Measurements from ENCODE around the gene DPEP2.

DPEP2 gene

DNA sequence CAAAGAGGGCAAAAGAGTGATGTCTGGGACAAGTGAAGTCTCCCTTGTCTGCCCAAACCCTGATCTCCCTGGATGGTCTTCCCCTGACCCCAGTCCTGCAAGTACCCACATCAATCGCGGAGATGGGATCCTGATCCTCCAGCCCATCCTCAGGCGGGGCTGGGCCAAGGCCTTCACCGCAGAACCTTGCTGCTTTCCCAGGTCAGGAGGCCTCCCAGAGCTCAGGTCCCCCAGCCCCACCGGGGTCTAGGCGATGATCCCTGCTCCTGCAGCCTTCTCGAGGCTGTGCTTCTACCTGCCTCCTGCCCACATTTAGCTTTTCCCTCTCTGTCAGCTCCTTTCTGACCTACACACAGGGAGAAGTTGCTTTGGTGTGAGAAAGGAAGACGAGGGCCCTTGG is 37.1 kb downstream of the DPEP2 start:
- H3K9ac ChIP-seq (ENCODE audit: low read depth, low read length), result no peak overlapping the region
- H3K4me1 ChIP-seq (ENCODE audit: control insufficient read depth, insufficient read depth, low read length), result peaks cover 45% of the 10 kb centered on the region
- no peaks in the 10 kb centered on the region for H3K9me3 ChIP-seq (replicated peaks; ENCODE audit: low read length)
- no peak overlapping the region for H3K4me2 ChIP-seq (ENCODE audit: low read length)
- H3K27me3 ChIP-seq (ENCODE audit: control insufficient read depth, insufficient read depth, low read length), result no peaks in the 10 kb centered on the region
- H3K36me3 ChIP-seq (ENCODE audit: insufficient read depth, low read length), result peaks cover 78% of the 10 kb centered on the region
- no peak overlapping the region for H3K4me3 ChIP-seq (ENCODE audit: low read length)

- no peaks in the 10 kb centered on the region for H3K9me3 ChIP-seq (replicated peaks; ENCODE audit: low read length)
- H3K27me3 ChIP-seq (ENCODE audit: control insufficient read depth, insufficient read depth, low read length), result no peaks in the 10 kb centered on the region
- H3K36me3 ChIP-seq (ENCODE audit: insufficient read depth, low read length), result peaks cover 78% of the 10 kb centered on the region
- no peak overlapping the region for H3K4me3 ChIP-seq (ENCODE audit: low read length)
- no peak overlapping the region for H3K9ac ChIP-seq (ENCODE audit: low read depth, low read length)
- H3K4me2 ChIP-seq (ENCODE audit: low read length), result no peak overlapping the region
- H3K4me1 ChIP-seq (ENCODE audit: control insufficient read depth, insufficient read depth, low read length), result peaks cover 39% of the 10 kb centered on the region
Measured at GRCh38 chr16:67961551-67961957, 37.7 kb downstream of the DPEP2 start.

GRCh38 chr16:67959536-67960329 is 39.6 kb downstream of the DPEP2 start:
- H3K9ac ChIP-seq (ENCODE audit: low read depth, low read length), result peak overlapping the region; percentile 44
- peak overlapping the region; percentile 8 for H3K4me3 ChIP-seq (ENCODE audit: low read length)
- peaks cover 72% of the 10 kb centered on the region for H3K36me3 ChIP-seq (ENCODE audit: insufficient read depth, low read length)
- H3K27me3 ChIP-seq (ENCODE audit: control insufficient read depth, insufficient read depth, low read length), result no peaks in the 10 kb centered on the region
- H3K4me1 ChIP-seq (ENCODE audit: control insufficient read depth, insufficient read depth, low read length), result peaks cover 28% of the 10 kb centered on the region
- peak overlapping the region; percentile 68 for H3K4me2 ChIP-seq (ENCODE audit: low read length)
- no peaks in the 10 kb centered on the region for H3K9me3 ChIP-seq (replicated peaks; ENCODE audit: low read length)

DNA sequence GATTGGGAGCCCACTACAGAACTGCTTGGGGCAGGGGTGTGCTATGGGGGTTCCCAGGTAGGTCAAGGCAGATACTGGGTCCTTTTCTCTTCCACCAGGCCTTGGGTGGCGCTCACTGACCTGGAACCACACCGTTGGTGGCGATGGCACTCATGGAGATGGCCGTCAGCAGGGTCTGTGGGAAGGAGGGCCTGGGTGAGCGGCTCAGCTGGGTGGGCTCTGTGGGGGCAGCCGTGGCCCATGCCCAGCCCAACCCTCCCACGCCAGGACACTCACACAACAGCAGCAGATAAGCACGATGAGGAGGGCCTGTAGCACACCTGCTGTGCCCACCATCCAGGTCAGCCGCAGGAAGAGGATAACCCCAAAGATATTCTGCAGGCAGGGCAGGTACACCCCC is 41.7 kb downstream of the DPEP2 start:
- Histone ChIP-seq H3K36me3 (ENCODE audit: insufficient read depth, low read length) (peaks cover 79% of the 10 kb centered on the region), H3K4me2 (ENCODE audit: low read length) (no peak overlapping the region), H3K4me1 (ENCODE audit: control insufficient read depth, insufficient read depth, low read length) (peaks cover 34% of the 10 kb centered on the region), H3K9ac (ENCODE audit: low read depth, low read length) (no peak overlapping the region), H3K9me3 (replicated peaks; ENCODE audit: low read length) (no peaks in the 10 kb centered on the region), H3K27me3 (ENCODE audit: control insufficient read depth, insufficient read depth, low read length) (no peaks in the 10 kb centered on the region), H3K4me3 (ENCODE audit: low read length) (no peak overlapping the region)

GRCh38 chr16:67954421-67955196 is 44.7 kb downstream of the DPEP2 start:
- H3K36me3 ChIP-seq (ENCODE audit: insufficient read depth, low read length), result peaks cover 78% of the 10 kb centered on the region
- H3K9ac ChIP-seq (ENCODE audit: low read depth, low read length), result no peak overlapping the region
- H3K9me3 ChIP-seq (replicated peaks; ENCODE audit: low read length), result no peaks in the 10 kb centered on the region
- peaks cover 16% of the 10 kb centered on the region for H3K4me1 ChIP-seq (ENCODE audit: control insufficient read depth, insufficient read depth, low read length)
- no peak overlapping the region for H3K4me2 ChIP-seq (ENCODE audit: low read length)
- no peaks in the 10 kb centered on the region for H3K27me3 ChIP-seq (ENCODE audit: control insufficient read depth, insufficient read depth, low read length)
- no peak overlapping the region for H3K4me3 ChIP-seq (ENCODE audit: low read length)

GRCh38 chr16:67953641-67954375 is 45.5 kb downstream of the DPEP2 start:
- H3K36me3 ChIP-seq (ENCODE audit: insufficient read depth, low read length), result peaks cover 78% of the 10 kb centered on the region
- H3K27me3 ChIP-seq (ENCODE audit: control insufficient read depth, insufficient read depth, low read length), result no peaks in the 10 kb centered on the region
- peaks cover 8% of the 10 kb centered on the region for H3K4me1 ChIP-seq (ENCODE audit: control insufficient read depth, insufficient read depth, low read length)
- H3K9me3 ChIP-seq (replicated peaks; ENCODE audit: low read length), result no peaks in the 10 kb centered on the region
- no peak overlapping the region for H3K9ac ChIP-seq (ENCODE audit: low read depth, low read length)
- no peak overlapping the region for H3K4me2 ChIP-seq (ENCODE audit: low read length)
- H3K4me3 ChIP-seq (ENCODE audit: low read length), result no peak overlapping the region

- Histone ChIP-seq H3K4me2 (ENCODE audit: low read length) (no peak overlapping the region), H3K9ac (ENCODE audit: low read depth, low read length) (no peak overlapping the region), H3K27me3 (ENCODE audit: control insufficient read depth, insufficient read depth, low read length) (no peaks in the 10 kb centered on the region), H3K4me3 (ENCODE audit: low read length) (no peak overlapping the region), H3K9me3 (replicated peaks; ENCODE audit: low read length) (no peaks in the 10 kb centered on the region), H3K36me3 (ENCODE audit: insufficient read depth, low read length) (peaks cover 86% of the 10 kb centered on the region), H3K4me1 (ENCODE audit: control insufficient read depth, insufficient read depth, low read length) (peaks cover 7% of the 10 kb centered on the region)
Measured at GRCh38 chr16:67951485-67951884, 47.8 kb downstream of the DPEP2 start.

DNA sequence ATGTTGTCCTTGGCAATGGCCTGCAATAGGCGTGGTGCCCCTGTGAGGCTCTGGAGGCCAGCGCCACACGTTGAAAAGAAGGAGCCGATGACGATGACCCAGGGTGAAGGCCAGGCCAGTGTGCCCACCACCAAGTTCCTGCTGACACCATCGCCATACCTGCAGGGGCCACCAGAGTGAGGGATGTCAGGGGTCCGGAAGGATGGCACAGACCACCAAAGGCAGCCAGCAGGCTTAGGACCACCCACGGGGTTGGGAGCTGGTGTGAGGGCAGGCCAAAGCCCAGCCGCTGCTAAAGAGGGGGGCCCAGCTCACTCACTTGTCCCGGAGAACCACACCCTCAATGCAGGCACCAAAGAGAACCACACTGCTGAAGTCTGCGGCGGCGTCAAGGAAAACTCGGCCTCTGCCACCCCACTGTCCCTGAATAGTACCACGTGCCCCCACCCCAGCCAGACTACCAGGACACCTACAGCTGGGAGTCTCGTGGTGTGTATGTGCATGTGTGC is 48.9 kb downstream of the DPEP2 start:
- peaks cover 95% of the 10 kb centered on the region for H3K36me3 ChIP-seq (ENCODE audit: insufficient read depth, low read length)
- no peak overlapping the region for H3K9ac ChIP-seq (ENCODE audit: low read depth, low read length)

GRCh38 chr16:67949645-67950044 is 49.6 kb downstream of the DPEP2 start:
- H3K27me3 ChIP-seq (ENCODE audit: control insufficient read depth, insufficient read depth, low read length), result no peaks in the 10 kb centered on the region
- no peak overlapping the region for H3K4me2 ChIP-seq (ENCODE audit: low read length)
- H3K4me1 ChIP-seq (ENCODE audit: control insufficient read depth, insufficient read depth, low read length), result peaks cover 17% of the 10 kb centered on the region
- no peak overlapping the region for H3K9ac ChIP-seq (ENCODE audit: low read depth, low read length)
- peaks cover 95% of the 10 kb centered on the region for H3K36me3 ChIP-seq (ENCODE audit: insufficient read depth, low read length)
- no peak overlapping the region for H3K4me3 ChIP-seq (ENCODE audit: low read length)
- no peaks in the 10 kb centered on the region for H3K9me3 ChIP-seq (replicated peaks; ENCODE audit: low read length)

More for the DNA sequence above, 48.9 kb downstream of the DPEP2 start:
- Histone ChIP-seq H3K4me3 (ENCODE audit: low read length) (no peak overlapping the region), H3K27me3 (ENCODE audit: control insufficient read depth, insufficient read depth, low read length) (no peaks in the 10 kb centered on the region), H3K9me3 (replicated peaks; ENCODE audit: low read length) (no peaks in the 10 kb centered on the region), H3K4me2 (ENCODE audit: low read length) (no peak overlapping the region), H3K4me1 (ENCODE audit: control insufficient read depth, insufficient read depth, low read length) (peaks cover 12% of the 10 kb centered on the region)

DNA sequence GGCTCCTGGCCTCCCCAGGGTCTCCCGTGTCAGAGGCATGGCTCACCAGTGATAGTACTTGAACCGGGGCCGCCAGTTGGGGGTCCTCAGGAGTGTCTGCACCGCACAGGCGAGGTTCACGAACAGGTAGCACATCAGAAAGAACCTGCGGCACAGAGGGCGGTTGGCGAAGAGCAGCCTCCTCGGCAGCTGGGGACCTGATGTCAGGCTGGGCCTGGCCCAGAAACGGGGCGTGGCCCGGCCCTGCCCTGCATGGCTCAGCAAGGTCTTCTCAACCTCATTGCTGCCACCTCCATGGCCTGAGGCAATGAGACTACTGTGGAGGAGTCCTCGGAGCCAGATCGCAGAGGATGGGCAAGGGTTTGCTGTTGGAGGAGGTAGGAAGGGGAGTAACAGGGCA is 51.3 kb downstream of the DPEP2 start:
- Histone ChIP-seq H3K9me3 (replicated peaks; ENCODE audit: low read length) (no peaks in the 10 kb centered on the region), H3K36me3 (ENCODE audit: insufficient read depth, low read length) (peaks cover 94% of the 10 kb centered on the region), H3K9ac (ENCODE audit: low read depth, low read length) (no peak overlapping the region), H3K4me2 (ENCODE audit: low read length) (no peak overlapping the region), H3K27me3 (ENCODE audit: control insufficient read depth, insufficient read depth, low read length) (no peaks in the 10 kb centered on the region), H3K4me1 (ENCODE audit: control insufficient read depth, insufficient read depth, low read length) (peaks cover 23% of the 10 kb centered on the region), H3K4me3 (ENCODE audit: low read length) (no peak overlapping the region)

DNA sequence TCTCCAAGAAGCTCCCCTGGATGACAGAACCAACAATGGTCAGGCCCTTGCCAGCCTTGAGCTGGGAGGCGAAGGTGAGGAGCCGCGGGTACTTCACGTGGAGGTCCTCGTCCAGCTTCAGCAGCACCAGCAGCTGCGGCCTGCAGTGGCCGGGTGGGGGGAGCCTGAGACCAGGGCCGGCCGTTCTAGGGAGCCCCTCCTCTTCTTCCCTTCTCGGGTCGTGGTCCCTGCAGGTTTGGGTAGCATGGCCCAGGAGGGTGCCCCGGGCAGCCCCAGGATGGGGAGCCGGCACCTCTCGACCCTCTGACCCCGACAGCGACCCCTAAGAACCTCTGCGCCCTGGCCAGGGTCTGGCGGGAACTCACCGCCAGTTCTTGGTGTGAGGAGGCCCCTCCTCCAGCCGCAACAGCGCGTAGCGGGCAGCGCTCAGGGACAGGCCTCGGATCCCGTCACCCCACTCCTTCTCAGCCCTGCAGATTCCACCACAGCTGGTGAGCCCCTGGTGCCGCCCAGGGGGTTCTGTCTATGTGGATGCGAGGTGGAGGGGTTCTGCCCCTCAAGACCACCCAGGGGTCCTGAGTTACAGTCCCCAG is 52.2 kb downstream of the DPEP2 start:
- H3K36me3 ChIP-seq (ENCODE audit: insufficient read depth, low read length), result peaks cover 96% of the 10 kb centered on the region

More for the DNA sequence above, 52.2 kb downstream of the DPEP2 start:
- no peak overlapping the region for H3K4me3 ChIP-seq (ENCODE audit: low read length)
- no peaks in the 10 kb centered on the region for H3K9me3 ChIP-seq (replicated peaks; ENCODE audit: low read length)
- peaks cover 23% of the 10 kb centered on the region for H3K4me1 ChIP-seq (ENCODE audit: control insufficient read depth, insufficient read depth, low read length)
- no peaks in the 10 kb centered on the region for H3K27me3 ChIP-seq (ENCODE audit: control insufficient read depth, insufficient read depth, low read length)
- no peak overlapping the region for H3K4me2 ChIP-seq (ENCODE audit: low read length)
- H3K9ac ChIP-seq (ENCODE audit: low read depth, low read length), result no peak overlapping the region
